Kasumi-1 (cell line): Measurements from ENCODE around the gene BICDL2.

ENCODE experiments used
- DNase-seq, 2 experiments: peaks; one replicate each; lab custom pipeline; 2025; lab: John Stamatoyannopoulos, UW

BICDL2 gene

GRCh38 chr16:2983706-2984136, 53.0 kb downstream of the BICDL2 start:
- DNase-seq = peak; percentile 20 to 31

DNA sequence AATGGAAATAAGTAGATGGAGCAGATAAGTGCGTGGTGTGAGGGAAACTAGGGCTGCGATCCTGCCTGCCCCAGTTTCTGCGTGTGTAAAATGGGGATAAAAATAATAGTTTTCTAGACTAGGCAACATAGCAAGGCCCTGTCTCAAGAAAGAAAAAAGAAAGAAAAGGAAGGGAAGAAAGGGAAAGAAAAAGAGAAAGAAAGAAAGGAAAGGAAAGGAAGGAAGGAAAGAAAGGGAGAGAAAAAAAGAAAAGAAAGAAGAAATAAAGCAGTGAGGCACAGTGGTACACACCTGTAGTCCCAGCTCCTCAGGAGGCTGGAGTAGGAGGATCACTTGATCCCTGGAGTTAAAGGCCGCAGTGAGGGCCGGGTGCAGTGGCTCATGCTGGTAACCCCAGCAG, 54.3 kb downstream of the BICDL2 start:
- no peak for DNase-seq

DNA sequence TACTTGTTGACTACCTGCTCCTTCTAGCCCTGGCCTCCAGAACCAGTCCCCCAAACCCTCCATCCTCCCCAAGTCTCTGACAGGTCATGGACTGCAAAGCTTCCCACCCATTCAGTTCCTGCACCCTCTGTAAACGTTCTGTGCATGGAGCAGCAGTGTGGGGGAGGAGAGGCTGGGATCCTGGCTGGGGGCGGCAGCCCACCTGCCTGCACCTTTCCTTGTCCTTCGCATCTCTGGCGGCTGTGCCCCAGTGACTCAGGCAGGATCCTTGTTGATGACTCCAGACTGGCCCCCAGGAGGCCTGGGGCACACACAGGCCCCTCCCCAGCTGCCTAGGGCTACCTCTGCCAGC, 54.9 kb downstream of the BICDL2 start:
- no peak for DNase-seq

GRCh38 chr16:2981177-2981898, 55.4 kb downstream of the BICDL2 start:
- DNase-seq = no peak

GRCh38 chr16:2980227-2981176, 56.2 kb downstream of the BICDL2 start, which contains the start of gene PKMYT1:
PKMYT1 (minus strand) TSS chr16:2980446; CDS start chr16:2979657, 789 bp downstream.
- DNase-seq = peak; percentile 35

- no peak for DNase-seq
Measured at GRCh38 chr16:2979669-2980226, 57.0 kb downstream of the BICDL2 start.
